Activated T-cell treated with anti-CD3 and anti-CD28 coated beads for 24 hours (primary cell): ENCODE results near the gene TLE1.
"Not testable (repeated sequence)": the region's sequence is repeated elsewhere in the genome, so short reads cannot be mapped to it uniquely, and the experiment has no call there.

Source experiments
- DNase-seq: peaks from one replicate; pipeline ENCODE4 v3.0.0-alpha.2; 2020; ENCODE audit warnings: low read depth

TLE1 gene

DNA sequence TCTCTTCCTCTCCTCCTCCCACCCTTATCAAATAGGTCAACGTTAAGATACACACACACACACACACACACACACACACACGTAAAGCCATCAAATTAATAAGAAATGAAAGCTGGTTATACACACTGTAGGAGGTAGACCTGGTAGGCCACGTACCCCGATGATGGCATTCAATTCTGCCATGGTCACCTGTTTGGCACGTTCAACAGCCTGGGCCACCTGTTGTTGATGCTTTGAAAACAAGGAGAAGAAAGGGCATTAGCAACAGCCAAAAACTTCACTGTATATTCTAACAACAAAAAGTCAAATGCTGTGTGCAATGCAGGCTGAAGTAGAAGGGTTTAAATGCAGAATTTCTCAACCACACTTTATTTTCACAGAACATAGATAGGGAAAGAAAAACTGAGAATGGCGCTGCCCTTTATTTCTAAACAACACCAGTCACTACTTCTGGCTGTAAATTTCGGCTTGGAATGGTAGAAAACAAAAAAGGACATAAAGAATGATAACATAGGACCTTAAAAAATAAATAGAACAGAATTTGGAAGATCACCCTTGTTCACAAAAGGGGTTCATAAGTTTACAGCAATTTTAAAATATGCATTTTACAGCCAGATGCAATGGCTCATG, 37.2 kb downstream of the TLE1 start:
- DNase-seq, result no peak

DNA sequence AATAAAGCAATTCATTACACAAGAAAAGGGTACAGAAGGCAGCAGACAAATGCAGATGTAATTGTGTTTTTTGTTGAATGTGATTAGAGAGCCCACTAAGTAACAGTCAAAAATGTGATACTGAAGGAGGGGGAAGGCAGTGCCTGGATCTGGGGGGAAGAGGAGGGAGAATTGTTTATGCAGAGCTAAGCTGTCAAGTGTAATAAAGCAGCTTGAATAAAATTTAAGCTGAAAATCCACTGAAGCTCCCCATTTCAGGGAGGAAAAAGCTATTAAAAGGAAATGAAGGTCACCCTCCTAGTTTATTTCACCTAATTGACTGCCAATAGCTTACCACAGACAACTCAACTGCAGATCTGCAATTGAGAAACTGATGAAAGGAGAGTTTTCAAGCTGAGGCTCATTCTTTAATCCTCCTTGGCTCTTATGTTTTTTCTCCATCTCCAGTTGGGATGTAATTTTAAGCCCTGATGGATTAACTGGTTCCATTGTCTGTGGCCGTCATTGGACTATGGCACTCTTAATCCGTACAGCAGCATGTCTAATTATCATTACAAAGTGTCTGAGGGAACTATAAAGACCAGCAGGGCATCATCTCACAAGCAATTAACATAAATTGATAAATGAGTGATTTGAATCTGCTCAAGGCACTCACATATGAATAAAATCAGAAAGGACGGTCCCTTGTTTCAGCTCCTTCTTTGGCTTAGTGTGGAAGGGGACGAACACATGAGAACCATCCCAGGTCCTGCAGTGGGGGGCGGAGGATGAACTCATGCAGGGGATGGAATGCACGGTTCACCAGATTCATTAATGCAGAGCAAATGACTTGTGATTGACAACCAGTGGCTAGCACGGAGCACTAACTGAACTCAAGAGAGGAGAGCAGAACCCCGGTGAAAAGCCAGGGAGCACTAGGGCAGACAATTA, 38.5 kb downstream of the TLE1 start:
- DNase-seq, result no peak

DNA sequence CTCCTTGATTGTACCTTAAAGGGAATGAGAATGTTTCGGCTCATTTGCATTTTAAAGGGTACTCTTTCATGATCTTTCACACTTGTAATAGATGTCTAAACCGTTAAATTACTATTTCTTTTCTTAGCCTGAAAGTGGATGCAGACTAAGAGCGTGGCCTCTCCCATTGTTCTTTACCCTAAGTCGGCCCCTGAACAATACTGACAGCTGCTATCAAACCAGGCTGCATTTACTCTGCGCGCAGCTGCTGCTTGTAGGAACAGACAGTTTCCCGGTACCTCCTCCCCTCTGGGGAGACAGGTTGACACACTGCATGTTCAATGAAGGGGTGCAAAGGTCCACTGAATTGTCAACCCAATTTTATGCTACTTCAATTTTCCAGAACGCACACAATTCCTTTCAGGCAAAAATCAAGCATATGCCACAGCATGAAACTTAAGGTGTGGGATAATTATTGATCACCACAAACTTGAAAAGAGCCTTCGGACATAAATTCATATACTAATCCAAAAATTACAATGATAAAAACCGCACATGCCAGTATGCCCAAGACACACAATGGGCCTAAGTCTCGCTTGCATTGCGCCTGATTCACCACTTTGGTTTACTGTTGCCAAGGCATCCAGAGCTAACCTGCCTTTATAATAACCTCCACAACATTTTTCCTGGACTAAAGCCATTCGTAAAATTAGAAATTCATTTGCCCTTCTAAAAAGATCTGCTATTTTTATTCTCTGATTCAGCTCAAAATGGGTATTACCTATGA, 39.7 kb downstream of the TLE1 start:
- DNase-seq, result no peak

GRCh38 chr9:81648891-81649290, 40.5 kb downstream of the TLE1 start:
- DNase-seq, result no peak

- no peak for DNase-seq
These were observed 43.0 kb downstream of the TLE1 start for GRCh38 chr9:81646337-81646736.

- not testable (repeated sequence) for DNase-seq
These were observed 44.8 kb downstream of the TLE1 start for GRCh38 chr9:81644513-81644912.

- no peak for DNase-seq
These were observed 52.1 kb downstream of the TLE1 start for GRCh38 chr9:81637276-81637675.

GRCh38 chr9:81636255-81636599, 53.1 kb downstream of the TLE1 start:
- DNase-seq, result no peak

- no peak for DNase-seq
These were observed 53.7 kb downstream of the TLE1 start for GRCh38 chr9:81635521-81636254.

DNA sequence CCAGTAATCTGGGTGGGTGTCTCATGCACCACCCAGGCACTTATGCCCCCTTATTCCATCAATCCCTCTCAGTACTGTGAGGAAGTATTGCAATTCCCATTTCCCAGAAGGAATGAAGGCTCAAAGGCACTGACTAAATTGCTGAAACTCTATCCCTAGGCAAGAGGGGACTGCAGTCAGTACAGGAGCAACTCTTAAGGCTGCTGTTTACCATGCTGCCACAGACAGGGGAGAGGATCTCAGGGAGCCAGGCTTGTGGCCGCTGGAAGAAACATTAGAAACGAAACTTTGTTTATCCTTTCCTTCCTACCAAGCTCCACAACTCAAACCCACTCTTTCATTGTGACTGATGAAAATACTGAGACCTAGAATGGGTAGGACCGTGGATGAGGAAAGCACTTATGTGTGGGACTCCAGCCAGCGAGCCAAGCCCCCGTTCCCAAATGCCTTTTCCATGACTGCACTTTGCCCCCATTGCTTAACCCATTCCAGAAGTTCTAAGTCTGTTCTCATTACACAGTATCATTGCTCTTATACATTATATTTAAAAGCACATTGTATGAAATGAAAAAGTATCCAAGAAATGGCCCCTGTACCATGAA, 54.3 kb downstream of the TLE1 start:
- DNase-seq, result no peak

DNA sequence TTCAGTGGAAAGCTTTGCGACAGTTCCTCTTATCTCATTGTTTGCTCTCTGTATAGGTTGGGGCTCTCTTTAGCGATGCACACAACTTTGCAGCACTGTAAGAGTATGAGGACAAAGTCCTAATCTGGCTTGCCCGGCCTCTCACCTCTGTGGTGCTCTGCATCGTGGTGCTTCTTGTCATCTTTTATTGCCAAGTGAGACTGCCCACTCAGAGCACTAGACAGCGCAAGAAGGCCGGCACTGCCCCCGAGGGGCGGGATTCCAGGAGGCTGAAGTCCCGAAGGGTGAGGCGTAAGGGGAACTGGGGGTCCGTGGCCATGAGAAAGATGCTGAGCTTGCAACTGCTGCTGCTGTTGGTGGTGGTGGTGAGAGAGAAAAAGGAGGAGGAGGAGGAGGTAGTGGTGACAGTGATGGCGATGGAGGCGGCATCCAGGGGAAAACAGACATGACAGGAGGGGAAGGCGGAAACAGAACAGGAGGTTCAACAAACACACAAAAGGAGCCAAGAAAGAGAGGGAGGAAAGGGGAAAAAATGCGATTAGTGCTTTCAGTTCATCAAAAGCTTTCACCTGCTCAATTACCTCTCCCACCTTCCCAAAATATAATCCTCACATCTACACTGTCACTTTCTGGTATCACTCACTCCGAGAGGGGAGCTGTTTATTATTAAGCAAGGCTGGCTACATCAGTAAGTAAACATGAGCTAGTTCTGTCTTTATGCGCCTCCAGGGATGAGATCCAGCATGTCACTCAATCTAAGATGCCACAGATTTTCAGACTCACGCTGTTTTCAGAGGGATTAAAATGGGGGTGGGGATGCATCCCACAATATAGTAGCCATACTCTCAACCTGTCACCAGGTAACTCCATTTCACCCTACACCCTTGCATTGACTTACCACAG, 55.1 kb downstream of the TLE1 start:
- DNase-seq, result no peak

- no peak for DNase-seq
These were observed 56.7 kb downstream of the TLE1 start for GRCh38 chr9:81632599-81632998.

- no peak for DNase-seq
These were observed 58.1 kb downstream of the TLE1 start for GRCh38 chr9:81631218-81631745.

- DNase-seq, result no peak
These were observed 59.9 kb downstream of the TLE1 start for GRCh38 chr9:81629440-81629839.

- no peak for DNase-seq
These were observed 60.5 kb downstream of the TLE1 start for GRCh38 chr9:81628897-81629296.

DNA sequence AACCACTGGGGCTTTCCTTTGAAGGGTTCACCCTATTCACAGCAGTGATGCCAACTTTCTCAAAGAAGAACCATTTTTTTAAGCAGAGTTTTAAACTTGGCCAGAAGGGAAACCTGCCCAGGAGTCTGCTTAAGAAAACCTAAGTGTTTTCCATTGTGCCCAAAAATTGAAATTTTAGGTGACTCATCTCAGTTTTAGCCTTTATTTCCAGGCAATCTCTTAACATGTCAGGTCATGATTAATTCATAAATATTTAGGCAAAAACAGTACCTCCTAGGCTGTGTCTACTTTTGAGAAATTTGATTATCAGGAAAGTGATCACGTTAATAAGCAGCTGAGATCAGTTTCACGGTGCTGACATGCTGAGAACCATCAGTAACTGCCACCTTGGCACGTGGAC, 61.9 kb downstream of the TLE1 start:
- DNase-seq, result no peak

GRCh38 chr9:81626511-81626910, 62.8 kb downstream of the TLE1 start:
- no peak for DNase-seq

GRCh38 chr9:81625969-81626368, 63.4 kb downstream of the TLE1 start:
- no peak for DNase-seq

DNA sequence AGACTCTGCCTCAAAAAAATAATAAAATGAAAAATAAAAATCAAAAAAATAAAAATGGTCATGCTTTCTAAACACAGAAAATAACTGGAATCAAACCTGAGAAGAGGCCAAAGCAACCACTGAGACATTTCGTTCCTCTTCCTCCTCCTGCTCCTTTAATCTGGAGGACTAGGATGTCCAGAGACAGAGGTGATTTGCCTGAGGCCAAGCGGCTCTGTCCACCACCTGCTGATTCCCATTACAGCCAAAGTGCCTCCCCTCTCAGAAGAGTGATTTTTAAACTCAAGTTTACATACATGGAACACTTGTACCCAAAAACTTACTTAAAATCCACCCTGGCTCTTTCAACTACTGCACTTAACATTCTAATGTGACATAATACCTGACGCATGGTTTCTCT, 65.6 kb downstream of the TLE1 start:
- DNase-seq, result no peak

GRCh38 chr9:81622471-81623255, 66.7 kb downstream of the TLE1 start:
- no peak for DNase-seq
